CD8-positive, alpha-beta memory T cell (primary cell): Measurements from ENCODE around the gene LPAR6. TPM values are rescaled to one million over a fixed set of nuclear protein-coding genes. Genes with fewer than 3 reads are reported as not detected.

Experiments used
- CTCF ChIA-PET: fragments of 350-600 bp; sonication (Branson Sonifier 250); formaldehyde crosslinking; loops from one replicate; lab custom pipeline; 2021; ENCODE audit warnings: antibody characterized with exemption; lab: Charles Lee
- POLR2A ChIA-PET: fragments of 350-600 bp; sonication (Branson Sonifier 250); formaldehyde crosslinking; loops from one replicate; lab custom pipeline; 2021; ENCODE audit warnings: antibody characterized with exemption; lab: Charles Lee
- DNase-seq, 5 donors: peaks; one replicate each; pipeline versions ENCODE4 v3.0.0 to v3.0.0-alpha.2; 2020 to 2022; ENCODE audit warnings: mixed read lengths in 1 of 5
- H3K27ac ChIP-seq: one replicate; pipeline ENCODE4 v1.7.0; 2013; ENCODE audit warnings: low read depth, mild to moderate bottlenecking, low read length, moderate library complexity
- H3K27me3 ChIP-seq: 2 replicates; pipeline ENCODE4 v1.7.0; 2013; ENCODE audit warnings: low read length, mild to moderate bottlenecking; ENCODE audit not compliant: insufficient read depth, poor library complexity, severe bottlenecking
- H3K36me3 ChIP-seq: 2 replicates; pipeline ENCODE4 v1.7.0; 2013; ENCODE audit warnings: mild to moderate bottlenecking, low read length, moderate library complexity; ENCODE audit not compliant: insufficient read depth
- H3K4me1 ChIP-seq: 2 replicates; pipeline ENCODE4 v1.7.0; 2013; ENCODE audit warnings: mild to moderate bottlenecking, low read length, moderate library complexity; ENCODE audit not compliant: insufficient read depth
- H3K4me3 ChIP-seq: 2 replicates; pipeline ENCODE4 v1.7.0; 2013; ENCODE audit warnings: mild to moderate bottlenecking, low read length
- H3K9me3 ChIP-seq: 2 replicates; pipeline ENCODE4 v1.7.0; 2013; ENCODE audit warnings: mild to moderate bottlenecking, low read length
- H3K27ac Mint-ChIP-seq, 8 donors: one replicate each; pipeline ENCODE4 v1.8.0; 2020 to 2021; ENCODE audit warnings: mixed read lengths in 8 of 8, mild to moderate bottlenecking in 6 of 8, inconsistent platforms in 3 of 8, moderate library complexity in 3 of 8
- H3K27me3 Mint-ChIP-seq, 2 donors: one replicate each; pipeline ENCODE4 v1.8.0; 2020 to 2021; ENCODE audit warnings: mixed read lengths in 2 of 2, mild to moderate bottlenecking in 1 of 2, moderate library complexity in 1 of 2
- H3K36me3 Mint-ChIP-seq, 3 donors: one replicate each; pipeline ENCODE4 v1.8.0; 2020 to 2021; ENCODE audit warnings: mixed read lengths in 3 of 3, inconsistent platforms in 1 of 3, mild to moderate bottlenecking in 1 of 3
- H3K4me1 Mint-ChIP-seq, 3 donors: one replicate each; pipeline ENCODE4 v1.8.0; 2020 to 2021; ENCODE audit warnings: mixed read lengths in 3 of 3, inconsistent platforms in 1 of 3, mild to moderate bottlenecking in 1 of 3
- H3K4me3 Mint-ChIP-seq, 7 donors: one replicate each; pipeline ENCODE4 v1.8.0; 2020 to 2021; ENCODE audit warnings: mixed read lengths in 7 of 7, mild to moderate bottlenecking in 6 of 7, moderate library complexity in 4 of 7, inconsistent platforms in 2 of 7
- H3K9me3 Mint-ChIP-seq, 5 donors: one replicate each; pipeline ENCODE4 v1.8.0; 2020 to 2022; ENCODE audit warnings: mixed read lengths in 5 of 5, mild to moderate bottlenecking in 3 of 5, moderate library complexity in 2 of 5, inconsistent platforms in 1 of 5
- polyA plus RNA-seq: library from polyadenylated mRNA; unstranded; fragments of 300-500 nt; fragmentation: Illumina TruSeq; gene quantifications from one replicate; pipeline ENCODE4 v1.2.3, GENCODE V29; 2021
- total RNA-seq, 2 experiments: library from RNA; stranded (reverse); gene quantifications; one replicate each; pipeline ENCODE4 v1.2.3, GENCODE V29; 2021

Gene LPAR6
- total and polyA plus RNA-seq, 3 experiments from 2014 or later, result 7.9 to 34.2 (median 8.8) TPM

GRCh38 chr13:48393030-48393697, 19.7 kb downstream of the LPAR6 start:
- no peaks in the 10 kb centered on the region for H3K27me3 Mint-ChIP-seq
- Histone ChIP-seq H3K9me3 (no peaks in the 10 kb centered on the region), H3K4me3 (no peak overlapping the region), H3K4me1 (no peaks in the 10 kb centered on the region), H3K27ac (no peak overlapping the region), H3K27me3 (no peaks in the 10 kb centered on the region), H3K36me3 (no peaks in the 10 kb centered on the region)
- peaks cover 6 to 46% (median 15%) of the 10 kb centered on the region in 3 donors for H3K4me1 Mint-ChIP-seq
- H3K9me3 Mint-ChIP-seq, result peaks cover 12 to 29% (median 15%) of the 10 kb centered on the region in 5 donors
- H3K4me3 Mint-ChIP-seq, result no peak overlapping the region
- POLR2A ChIA-PET, result no interaction called here
- CTCF ChIA-PET, result no interaction called here
- peak overlapping the region in 2 of 8 donors; percentile 0 to 35 for H3K27ac Mint-ChIP-seq
- no peak for DNase-seq
- peaks cover 29 to 61% (median 59%) of the 10 kb centered on the region in 3 donors for H3K36me3 Mint-ChIP-seq

- no peak for DNase-seq
- ChIA-PET CTCF (no interaction called here), POLR2A (no interaction called here)
- Histone ChIP-seq H3K9me3 (no peaks in the 10 kb centered on the region), H3K4me3 (no peak overlapping the region), H3K27me3 (no peaks in the 10 kb centered on the region), H3K36me3 (no peaks in the 10 kb centered on the region), H3K27ac (no peak overlapping the region), H3K4me1 (no peaks in the 10 kb centered on the region)
- H3K9me3 Mint-ChIP-seq, result peaks cover 12 to 22% (median 13%) of the 10 kb centered on the region in 5 donors
- H3K27me3 Mint-ChIP-seq, result no peaks in the 10 kb centered on the region
- H3K36me3 Mint-ChIP-seq, result peaks cover 31 to 59% (median 57%) of the 10 kb centered on the region in 3 donors
- peaks cover 7 to 49% (median 9%) of the 10 kb centered on the region in 3 donors for H3K4me1 Mint-ChIP-seq
- H3K27ac Mint-ChIP-seq, result peak overlapping the region in 1 of 8 donors; percentile 24
- H3K4me3 Mint-ChIP-seq, result no peak overlapping the region
These were observed 21.7 kb downstream of the LPAR6 start for GRCh38 chr13:48391257-48391656.

DNA sequence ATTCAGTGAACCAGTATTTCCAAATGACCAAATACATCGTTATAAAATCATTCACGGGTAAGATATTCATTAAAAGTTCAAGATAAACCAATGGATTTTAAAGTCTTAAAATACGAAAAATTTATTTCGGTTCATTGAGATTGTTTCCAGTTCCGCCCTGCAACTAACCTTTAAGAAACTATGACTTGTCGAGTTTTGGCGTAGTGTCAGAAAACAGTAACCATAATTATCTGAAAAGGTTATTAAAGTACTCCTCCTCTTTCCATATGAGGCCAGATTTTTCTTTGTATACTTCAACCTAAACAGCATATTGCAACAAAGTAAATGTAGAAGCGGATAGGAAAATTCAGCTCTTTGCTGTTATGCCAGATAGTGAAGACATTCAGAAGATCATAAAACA, 26.1 kb downstream of the LPAR6 start:
- peaks cover 2 to 6% (median 4%) of the 10 kb centered on the region in 5 donors for H3K9me3 Mint-ChIP-seq
- CTCF ChIA-PET, result no interaction called here

GRCh38 chr13:48383384-48383783, 29.5 kb downstream of the LPAR6 start:
- Histone ChIP-seq H3K27me3 (no peaks in the 10 kb centered on the region), H3K36me3 (peaks cover 4% of the 10 kb centered on the region), H3K4me3 (no peak overlapping the region), H3K9me3 (no peaks in the 10 kb centered on the region), H3K4me1 (no peaks in the 10 kb centered on the region), H3K27ac (no peak overlapping the region)
- H3K9me3 Mint-ChIP-seq, result no peaks in the 10 kb centered on the region
- no peak overlapping the region for H3K4me3 Mint-ChIP-seq
- CTCF ChIA-PET, result no interaction called here
- H3K4me1 Mint-ChIP-seq, result peaks cover 0 to 27% (median 1%) of the 10 kb centered on the region in 3 donors
- POLR2A ChIA-PET, result no interaction called here
- no peak for DNase-seq
- no peaks in the 10 kb centered on the region for H3K27me3 Mint-ChIP-seq
- H3K27ac Mint-ChIP-seq, result peak overlapping the region in 1 of 8 donors; percentile 14
- peaks cover 14 to 45% (median 23%) of the 10 kb centered on the region in 3 donors for H3K36me3 Mint-ChIP-seq

More for the DNA sequence above, 26.1 kb downstream of the LPAR6 start:
- H3K27me3 ChIP-seq, result no peaks in the 10 kb centered on the region
- H3K36me3 ChIP-seq, result no peaks in the 10 kb centered on the region
- H3K4me1 ChIP-seq, result no peaks in the 10 kb centered on the region
- H3K27ac ChIP-seq, result no peak overlapping the region
- H3K9me3 ChIP-seq, result no peaks in the 10 kb centered on the region
- POLR2A ChIA-PET, result no interaction called here
- no peak for DNase-seq
- Mint-ChIP-seq H3K27me3 (no peaks in the 10 kb centered on the region), H3K4me3 (no peak overlapping the region), H3K36me3 (peaks cover 22 to 42% (median 26%) of the 10 kb centered on the region in 3 donors), H3K4me1 (peaks cover 5 to 44% (median 9%) of the 10 kb centered on the region in 3 donors), H3K27ac (peak overlapping the region in 1 of 8 donors; percentile 8)
- no peak overlapping the region for H3K4me3 ChIP-seq

DNA sequence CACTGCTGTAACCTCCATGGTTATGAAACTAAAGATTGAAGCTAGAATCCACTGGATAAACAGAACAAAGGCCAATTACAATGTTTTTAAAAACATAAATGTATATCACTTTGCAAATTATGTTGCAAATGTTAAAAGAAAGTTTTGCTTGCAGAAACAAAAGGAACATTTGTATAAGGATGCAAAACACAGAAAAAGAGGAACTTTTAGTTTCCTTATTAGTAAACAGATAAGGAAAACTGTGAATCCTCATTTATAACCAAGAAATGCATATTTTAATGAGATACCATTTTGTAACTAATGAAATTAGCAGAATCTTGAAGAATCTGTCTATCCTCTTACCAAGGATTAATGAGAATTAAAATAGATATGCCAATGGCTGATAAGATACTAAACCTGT, 32.3 kb downstream of the LPAR6 start:
- DNase-seq, result no peak
- Histone ChIP-seq H3K9me3 (no peaks in the 10 kb centered on the region), H3K4me3 (no peak overlapping the region), H3K36me3 (peaks cover 4% of the 10 kb centered on the region), H3K27me3 (no peaks in the 10 kb centered on the region), H3K4me1 (no peaks in the 10 kb centered on the region), H3K27ac (no peak overlapping the region)
- POLR2A ChIA-PET, result no interaction called here
- Mint-ChIP-seq H3K4me1 (peaks cover 0 to 9% (median 0%) of the 10 kb centered on the region in 3 donors), H3K27ac (no peak overlapping the region), H3K9me3 (no peaks in the 10 kb centered on the region), H3K36me3 (peaks cover 14 to 54% (median 25%) of the 10 kb centered on the region in 3 donors), H3K4me3 (no peak overlapping the region), H3K27me3 (no peaks in the 10 kb centered on the region)
- CTCF ChIA-PET, result interaction anchor here (2.0 kb wide), 1 partner anchor 199 kb away, joined by 4 read pairs; no protein-coding TSS in a partner anchor

DNA sequence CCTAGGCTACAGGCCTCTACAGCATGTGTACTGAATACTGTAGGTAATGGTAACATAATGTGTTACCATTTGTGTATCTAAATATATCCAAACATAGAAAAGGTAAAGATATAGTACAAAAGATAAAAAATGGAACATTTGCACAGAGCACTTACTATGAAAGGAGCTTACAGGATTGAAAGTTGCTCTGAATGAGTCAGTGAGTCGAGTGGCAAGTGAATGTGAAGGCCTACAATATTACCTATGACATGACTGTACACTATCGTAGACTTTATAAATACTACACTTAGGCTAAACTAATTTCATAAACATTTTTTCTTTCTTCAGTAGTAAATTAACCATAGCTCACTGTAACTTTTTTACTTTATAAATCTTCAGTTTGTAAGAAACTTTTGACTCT, 35.1 kb downstream of the LPAR6 start:
- Histone ChIP-seq H3K27ac (no peak overlapping the region), H3K4me3 (no peak overlapping the region), H3K9me3 (no peaks in the 10 kb centered on the region), H3K36me3 (peaks cover 8% of the 10 kb centered on the region), H3K4me1 (no peaks in the 10 kb centered on the region), H3K27me3 (no peaks in the 10 kb centered on the region)
- no peak overlapping the region for H3K4me3 Mint-ChIP-seq
- peaks cover 21 to 59% (median 27%) of the 10 kb centered on the region in 3 donors for H3K36me3 Mint-ChIP-seq
- DNase-seq, result no peak
- CTCF ChIA-PET, result interaction anchor here (0.9 kb wide), 1 partner anchor 250 kb away, joined by 3 read pairs; no protein-coding TSS in a partner anchor
- H3K4me1 Mint-ChIP-seq, result no peaks in the 10 kb centered on the region
- H3K9me3 Mint-ChIP-seq, result peaks cover 0 to 5% (median 0%) of the 10 kb centered on the region in 5 donors
- no peaks in the 10 kb centered on the region for H3K27me3 Mint-ChIP-seq
- POLR2A ChIA-PET, result no interaction called here
- no peak overlapping the region for H3K27ac Mint-ChIP-seq

GRCh38 chr13:48370815-48371214, 42.1 kb downstream of the LPAR6 start:
- CTCF ChIA-PET, result interaction anchor here (0.6 kb wide), 1 partner anchor 257 kb away, joined by 5 read pairs; no protein-coding TSS in a partner anchor
- no peaks in the 10 kb centered on the region for H3K4me1 ChIP-seq
- no peaks in the 10 kb centered on the region for H3K27me3 ChIP-seq
- H3K4me3 Mint-ChIP-seq, result no peak overlapping the region
- H3K9me3 ChIP-seq, result no peaks in the 10 kb centered on the region
- no peak for DNase-seq
- peaks cover 4% of the 10 kb centered on the region for H3K36me3 ChIP-seq
- POLR2A ChIA-PET, result no interaction called here
- peak overlapping the region in 2 of 8 donors; percentile 43 to 72 for H3K27ac Mint-ChIP-seq
- H3K27me3 Mint-ChIP-seq, result no peaks in the 10 kb centered on the region
- H3K27ac ChIP-seq, result no peak overlapping the region
- H3K4me3 ChIP-seq, result no peak overlapping the region
- H3K4me1 Mint-ChIP-seq, result peaks cover 0 to 4% (median 2%) of the 10 kb centered on the region in 3 donors
- peaks cover 0 to 5% (median 0%) of the 10 kb centered on the region in 5 donors for H3K9me3 Mint-ChIP-seq
- peaks cover 16 to 43% (median 24%) of the 10 kb centered on the region in 3 donors for H3K36me3 Mint-ChIP-seq

DNA sequence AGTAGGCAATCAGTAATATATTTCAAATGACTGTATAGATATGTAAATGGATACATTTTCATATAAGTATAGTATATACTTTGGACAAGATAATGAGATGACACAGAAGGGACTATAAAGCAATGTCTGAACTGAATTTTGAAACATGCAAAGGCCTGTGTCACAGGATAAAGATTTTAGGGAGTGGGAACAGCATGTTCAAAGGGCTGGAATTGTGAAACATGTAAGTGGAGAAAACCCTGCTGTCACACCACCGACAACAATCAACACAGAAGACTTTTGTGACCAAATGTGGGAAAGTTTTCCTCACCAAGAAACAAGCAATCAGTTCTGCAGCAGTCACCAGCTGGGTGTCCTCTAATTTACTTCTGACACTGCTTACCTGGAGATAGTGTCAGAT, 42.9 kb downstream of the LPAR6 start:
- no peaks in the 10 kb centered on the region for H3K9me3 ChIP-seq
- H3K4me3 Mint-ChIP-seq, result no peak overlapping the region
- H3K27ac ChIP-seq, result no peak overlapping the region
- H3K27me3 ChIP-seq, result no peaks in the 10 kb centered on the region
- peaks cover 0 to 4% (median 0%) of the 10 kb centered on the region in 5 donors for H3K9me3 Mint-ChIP-seq
- H3K36me3 ChIP-seq, result peaks cover 3% of the 10 kb centered on the region
- H3K4me3 ChIP-seq, result no peak overlapping the region
- no peak for DNase-seq
- H3K4me1 Mint-ChIP-seq, result peaks cover 0 to 4% (median 2%) of the 10 kb centered on the region in 3 donors
- H3K27me3 Mint-ChIP-seq, result no peaks in the 10 kb centered on the region
- H3K36me3 Mint-ChIP-seq, result peaks cover 20 to 44% (median 20%) of the 10 kb centered on the region in 3 donors
- H3K27ac Mint-ChIP-seq, result peak overlapping the region in 1 of 8 donors; percentile 75
- CTCF ChIA-PET, result no interaction called here
- H3K4me1 ChIP-seq, result no peaks in the 10 kb centered on the region
- POLR2A ChIA-PET, result no interaction called here
